Ascending aorta (tissue), 2 donors: ENCODE measurements around the gene SIAH3. TPM values are rescaled to one million over a fixed set of nuclear protein-coding genes. Genes with fewer than 3 reads are reported as not detected.

Experiments used
- DNase-seq, 2 donors: peaks; one replicate each; pipeline ENCODE4 v3.0.0-alpha.2; 2019; ENCODE audit warnings: low spot score in 2 of 2
- H3K27ac ChIP-seq, 2 donors: fragments of 200-600 bp; sonication (generic); one replicate each; pipeline ENCODE4 v1.5.1; 2016 to 2017; ENCODE audit warnings: mild to moderate bottlenecking in 1 of 2
- H3K27me3 ChIP-seq: fragments of 200-600 bp; sonication (generic); one replicate; pipeline ENCODE4 v1.5.1; 2017
- H3K36me3 ChIP-seq, 2 donors: fragments of 200-600 bp; sonication (generic); one replicate each; pipeline ENCODE4 v1.5.1; 2016
- H3K4me1 ChIP-seq, 2 donors: fragments of 200-600 bp; sonication (generic); one replicate each; pipeline ENCODE4 v1.5.1; 2016 to 2017; ENCODE audit warnings: mild to moderate bottlenecking in 1 of 2
- H3K4me3 ChIP-seq, 2 donors: fragments of 200-600 bp; sonication (generic); one replicate each; pipeline ENCODE4 v1.5.1; 2016 to 2017; ENCODE audit warnings: mild to moderate bottlenecking in 1 of 2
- H3K9me3 ChIP-seq, 2 donors: fragments of 200-600 bp; sonication (generic); one replicate each; pipeline ENCODE4 v1.5.1; 2016
- intact Hi-C: fragments of 100-400 bp; cut with DNase I; formaldehyde crosslinking; loops from one replicate; pipeline ENCODE4 v1.15.1; 2023
- total RNA-seq: library from RNA; depleted of rRNA; stranded (reverse); fragments of >200 nt; gene quantifications from one replicate; pipeline ENCODE4 v1.1.0, GENCODE V29; 2016
- TF ChIP-seq, protein P1 (sequence below), 3 experiments: fragments of 200-600 bp in 2 of 3; fragments of 450-650 bp in 1 of 3; sonication (generic) in 2 of 3; IDR thresholded peaks; one replicate each; pipeline ENCODE4 v1.5.1; 2016 to 2019; ENCODE audit warnings: antibody characterized with exemption in 3 of 3, mild to moderate bottlenecking in 1 of 3, moderate library complexity in 1 of 3

The SIAH3 gene, protein sequence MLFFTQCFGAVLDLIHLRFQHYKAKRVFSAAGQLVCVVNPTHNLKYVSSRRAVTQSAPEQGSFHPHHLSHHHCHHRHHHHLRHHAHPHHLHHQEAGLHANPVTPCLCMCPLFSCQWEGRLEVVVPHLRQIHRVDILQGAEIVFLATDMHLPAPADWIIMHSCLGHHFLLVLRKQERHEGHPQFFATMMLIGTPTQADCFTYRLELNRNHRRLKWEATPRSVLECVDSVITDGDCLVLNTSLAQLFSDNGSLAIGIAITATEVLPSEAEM
- not detected for total RNA-seq

GRCh38 chr13:45851171-45851921, at the start of gene SIAH3:
TSS of gene SIAH3 (minus strand) at chr13:45851753. CDS start at chr13:45851629, 124 bp downstream.
- no peak within 1 kb of the TSS for H3K27ac ChIP-seq
- H3K4me1 ChIP-seq = peaks cover 3 to 11% of the 10 kb centered on the region in 2 donors
- no peak for DNase-seq
- no peaks in the 10 kb centered on the region for H3K36me3 ChIP-seq
- intact Hi-C loops = no loop called here
- no peaks in the 10 kb centered on the region for H3K27me3 ChIP-seq
- H3K4me3 ChIP-seq = peak within 1 kb of the TSS; percentile 45 to 53
- TF ChIP-seq, protein P1, sequence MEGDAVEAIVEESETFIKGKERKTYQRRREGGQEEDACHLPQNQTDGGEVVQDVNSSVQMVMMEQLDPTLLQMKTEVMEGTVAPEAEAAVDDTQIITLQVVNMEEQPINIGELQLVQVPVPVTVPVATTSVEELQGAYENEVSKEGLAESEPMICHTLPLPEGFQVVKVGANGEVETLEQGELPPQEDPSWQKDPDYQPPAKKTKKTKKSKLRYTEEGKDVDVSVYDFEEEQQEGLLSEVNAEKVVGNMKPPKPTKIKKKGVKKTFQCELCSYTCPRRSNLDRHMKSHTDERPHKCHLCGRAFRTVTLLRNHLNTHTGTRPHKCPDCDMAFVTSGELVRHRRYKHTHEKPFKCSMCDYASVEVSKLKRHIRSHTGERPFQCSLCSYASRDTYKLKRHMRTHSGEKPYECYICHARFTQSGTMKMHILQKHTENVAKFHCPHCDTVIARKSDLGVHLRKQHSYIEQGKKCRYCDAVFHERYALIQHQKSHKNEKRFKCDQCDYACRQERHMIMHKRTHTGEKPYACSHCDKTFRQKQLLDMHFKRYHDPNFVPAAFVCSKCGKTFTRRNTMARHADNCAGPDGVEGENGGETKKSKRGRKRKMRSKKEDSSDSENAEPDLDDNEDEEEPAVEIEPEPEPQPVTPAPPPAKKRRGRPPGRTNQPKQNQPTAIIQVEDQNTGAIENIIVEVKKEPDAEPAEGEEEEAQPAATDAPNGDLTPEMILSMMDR (IDR thresholded peaks at IDR 0.05) = no peak
- H3K9me3 ChIP-seq = peaks cover 0 to 7% of the 10 kb centered on the region in 2 donors

- TF ChIP-seq, protein P1 (IDR thresholded peaks at IDR 0.05) = no peak
- no peaks in the 10 kb centered on the region for H3K36me3 ChIP-seq
- intact Hi-C loops = no loop called here
- H3K27ac ChIP-seq = no peak overlapping the region
- no peaks in the 10 kb centered on the region for H3K9me3 ChIP-seq
- no peaks in the 10 kb centered on the region for H3K27me3 ChIP-seq
- no peak for DNase-seq
- H3K4me3 ChIP-seq = no peak overlapping the region
- H3K4me1 ChIP-seq = no peaks in the 10 kb centered on the region
Observed at GRCh38 chr13:45899406-45899805, 47.9 kb upstream of the SIAH3 start.

DNA sequence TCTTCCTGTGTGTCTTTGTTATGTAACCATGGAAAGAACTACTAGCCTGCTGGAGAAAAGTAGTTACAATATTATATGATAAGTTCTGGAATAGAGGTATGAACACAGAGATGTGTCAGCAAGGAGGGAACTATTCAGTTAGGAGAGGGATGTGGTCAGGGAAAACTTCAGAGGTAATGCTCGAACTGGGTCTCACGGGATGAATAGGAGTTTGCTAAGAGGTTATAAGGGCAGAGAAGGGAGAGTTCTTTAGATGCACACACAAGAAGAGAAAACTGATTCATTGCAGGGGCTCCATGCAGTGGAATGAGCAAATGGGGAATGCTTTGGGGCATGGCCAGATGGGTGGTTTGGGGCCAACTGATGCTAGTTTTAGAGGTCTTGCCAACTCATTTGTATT, 46.0 kb upstream of the SIAH3 start:
- no peaks in the 10 kb centered on the region for H3K4me1 ChIP-seq
- intact Hi-C loops = no loop called here

GRCh38 chr13:45896285-45896684, 44.7 kb upstream of the SIAH3 start:
- DNase-seq = no peak
- Histone ChIP-seq H3K36me3 (no peaks in the 10 kb centered on the region), H3K27me3 (no peaks in the 10 kb centered on the region), H3K9me3 (no peaks in the 10 kb centered on the region), H3K27ac (no peak overlapping the region), H3K4me1 (no peaks in the 10 kb centered on the region), H3K4me3 (no peak overlapping the region)
- TF ChIP-seq, protein P1 (IDR thresholded peaks at IDR 0.05) = no peak
- intact Hi-C loops = no loop called here

More for the DNA sequence above, 46.0 kb upstream of the SIAH3 start:
- Histone ChIP-seq H3K27ac (no peak overlapping the region), H3K9me3 (no peaks in the 10 kb centered on the region), H3K27me3 (no peaks in the 10 kb centered on the region), H3K36me3 (no peaks in the 10 kb centered on the region), H3K4me3 (no peak overlapping the region)
- DNase-seq = no peak
- TF ChIP-seq, protein P1 (IDR thresholded peaks at IDR 0.05) = no peak

- no peak overlapping the region for H3K4me3 ChIP-seq
- intact Hi-C loops = no loop called here
- no peak overlapping the region for H3K27ac ChIP-seq
- DNase-seq = no peak
- no peaks in the 10 kb centered on the region for H3K4me1 ChIP-seq
- no peaks in the 10 kb centered on the region for H3K9me3 ChIP-seq
- TF ChIP-seq, protein P1 (IDR thresholded peaks at IDR 0.05) = no peak
- no peaks in the 10 kb centered on the region for H3K27me3 ChIP-seq
- no peaks in the 10 kb centered on the region for H3K36me3 ChIP-seq
Observed at GRCh38 chr13:45895881-45896280, 44.3 kb upstream of the SIAH3 start.
